HK-2 (cell line): ENCODE data around the gene LMX1A.

ENCODE experiments used
- DNase-seq: peaks from one replicate; pipeline ENCODE4 v3.0.0-alpha.2; 2018; ENCODE audit not compliant: unreplicated experiment

The LMX1A gene

DNA sequence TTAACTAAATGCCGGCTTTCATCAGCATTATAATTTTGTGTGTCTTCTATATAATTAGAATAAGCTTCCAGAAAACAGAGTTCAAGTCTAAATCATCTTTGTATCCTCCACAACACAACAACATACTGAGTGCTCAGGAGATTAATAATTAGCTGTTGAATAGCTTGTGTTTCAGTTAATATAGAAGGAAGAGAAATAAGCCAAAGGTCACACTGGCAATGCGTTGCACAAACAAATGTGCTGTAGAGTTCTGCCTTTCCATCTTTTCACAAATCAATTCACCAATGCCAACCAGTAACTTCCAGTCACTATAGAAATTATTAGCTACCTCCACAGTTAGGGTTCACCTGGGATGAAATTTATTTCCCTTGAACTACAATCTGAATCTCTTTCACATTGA is 132.0 kb downstream of the LMX1A start:
- DNase-seq: no peak

- no peak for DNase-seq
These were observed 133.9 kb downstream of the LMX1A start for GRCh38 chr1:165222580-165222979.

DNA sequence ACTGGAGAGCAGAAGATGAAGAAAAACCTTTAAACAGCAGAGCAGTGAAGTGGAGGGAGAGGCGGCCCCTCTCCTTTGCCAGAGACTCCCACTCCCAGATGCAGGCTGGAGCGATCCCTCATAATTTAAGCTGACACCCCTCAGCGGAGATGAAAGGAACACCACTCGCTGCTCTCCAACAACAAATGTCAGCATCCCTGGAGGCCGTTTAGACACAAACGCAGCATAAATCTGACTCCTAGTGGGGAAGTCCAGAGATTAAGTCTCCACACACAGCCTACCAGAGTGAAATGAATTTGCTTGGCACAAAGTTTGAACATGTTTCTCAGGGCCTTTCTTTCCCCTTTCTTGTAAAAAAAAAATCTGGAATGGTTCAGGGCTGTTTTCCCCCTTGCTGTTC is 137.8 kb downstream of the LMX1A start:
- no peak for DNase-seq

DNA sequence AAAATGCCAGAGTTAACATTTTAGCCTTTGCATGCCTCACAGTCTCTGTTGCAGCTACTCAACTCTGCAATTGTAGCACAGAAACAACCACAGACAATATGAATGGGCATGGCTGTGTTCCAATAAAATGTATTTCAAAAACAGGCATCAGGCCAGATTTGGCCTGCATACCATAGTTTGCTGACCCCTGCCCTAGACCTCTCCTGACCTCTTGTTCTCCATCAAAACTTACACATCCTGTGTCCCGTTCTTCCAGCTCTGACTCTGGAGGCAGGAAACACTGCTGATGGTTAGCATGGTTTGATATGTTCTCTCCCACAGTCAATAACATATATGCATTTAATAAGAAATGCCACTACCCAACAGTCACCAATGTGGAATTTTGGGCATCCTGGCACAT is 138.6 kb downstream of the LMX1A start:
- no peak for DNase-seq

- no peak for DNase-seq
These were observed 140.3 kb downstream of the LMX1A start for GRCh38 chr1:165216254-165216653.

DNA sequence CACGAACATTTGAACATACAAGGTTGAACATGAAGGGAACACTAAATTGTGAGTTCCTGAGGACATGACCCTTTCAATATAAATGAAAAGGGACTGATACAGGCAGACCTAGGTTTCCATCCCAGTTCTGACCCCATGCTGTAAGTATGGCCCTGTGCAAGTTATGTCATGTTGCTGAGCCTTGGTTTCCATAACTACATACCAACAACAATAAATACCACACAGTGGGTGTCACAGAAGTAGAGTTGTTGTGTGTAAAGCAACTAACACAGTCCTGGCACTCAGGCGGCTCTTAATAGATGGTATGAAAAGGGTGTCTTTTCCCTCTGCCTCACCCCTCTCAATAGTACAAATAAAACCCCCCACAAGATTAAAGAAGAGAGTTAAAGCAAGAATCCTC is 140.8 kb downstream of the LMX1A start:
- DNase-seq: no peak

DNA sequence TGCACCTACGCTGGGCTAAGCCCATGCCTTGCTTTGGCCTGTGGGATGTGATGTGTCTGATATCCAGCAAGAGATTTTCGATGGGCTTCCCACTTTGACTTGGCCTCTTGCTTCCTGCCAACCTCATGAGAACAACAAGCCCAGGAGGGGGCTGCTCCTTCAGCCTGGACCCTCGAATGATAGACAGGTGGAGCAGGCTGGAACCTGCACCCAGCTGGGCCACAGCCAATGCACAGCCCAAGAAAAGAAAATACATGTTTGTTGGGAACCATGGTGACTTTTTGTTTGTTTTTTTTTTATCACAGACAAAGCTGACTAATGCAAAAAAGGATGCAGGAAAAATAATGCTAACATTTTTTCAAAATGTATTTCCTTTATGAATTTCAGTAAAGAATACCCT is 144.3 kb downstream of the LMX1A start:
- DNase-seq: no peak

DNA sequence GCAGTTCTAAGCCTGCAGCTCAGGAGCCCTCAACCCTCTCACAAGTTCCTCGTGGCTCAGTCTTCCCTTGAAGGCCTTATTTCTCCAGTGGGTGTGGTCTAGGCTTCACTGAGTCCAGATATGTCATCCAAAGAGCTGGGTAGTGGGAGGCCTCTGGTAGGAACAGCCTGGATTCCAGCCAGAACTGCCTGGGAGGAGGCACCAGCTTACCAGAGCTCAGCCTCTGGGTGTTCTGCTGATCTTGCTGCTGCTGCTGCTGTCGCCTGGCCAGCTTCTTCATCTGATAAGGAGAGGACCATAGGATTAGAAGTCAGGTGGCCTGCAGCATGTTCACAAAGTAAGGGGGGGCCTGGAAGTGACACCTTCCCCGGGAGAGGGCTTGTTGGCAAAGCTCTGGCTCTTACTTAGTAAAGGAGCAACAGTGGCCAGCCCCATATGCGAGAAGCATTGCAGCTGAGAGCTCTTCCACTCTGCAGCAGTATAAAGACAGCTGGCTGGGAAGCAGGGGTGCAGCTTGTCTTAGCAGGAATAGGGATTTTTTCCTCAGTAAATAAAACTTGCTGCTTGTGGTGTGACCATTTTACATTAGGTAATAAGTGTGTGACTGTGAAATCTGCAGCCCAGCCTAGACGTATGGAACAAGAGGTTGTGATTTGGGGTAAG is 148.5 kb downstream of the LMX1A start:
- DNase-seq: no peak

- DNase-seq: no peak
These were observed 151.4 kb downstream of the LMX1A start for GRCh38 chr1:165205145-165205544.

DNA sequence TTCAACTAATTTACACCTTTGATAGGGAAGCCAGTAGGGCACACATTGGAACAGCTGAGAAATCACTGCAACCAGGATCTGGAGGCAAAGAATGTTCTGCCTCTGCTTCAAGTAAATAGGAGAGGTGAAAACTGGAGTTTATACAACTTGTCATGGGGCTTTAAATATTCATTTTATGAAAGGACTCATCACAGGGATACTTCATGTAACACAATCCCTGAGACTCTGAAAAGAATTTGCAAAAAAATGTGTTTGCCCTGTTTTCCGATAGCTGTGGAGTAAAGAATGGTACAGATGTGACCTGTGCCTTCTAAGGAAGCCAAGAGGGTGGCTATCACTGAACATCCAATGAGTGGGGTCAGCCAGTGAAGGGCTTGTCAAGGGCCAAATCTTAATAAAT is 152.0 kb downstream of the LMX1A start:
- DNase-seq: no peak

DNA sequence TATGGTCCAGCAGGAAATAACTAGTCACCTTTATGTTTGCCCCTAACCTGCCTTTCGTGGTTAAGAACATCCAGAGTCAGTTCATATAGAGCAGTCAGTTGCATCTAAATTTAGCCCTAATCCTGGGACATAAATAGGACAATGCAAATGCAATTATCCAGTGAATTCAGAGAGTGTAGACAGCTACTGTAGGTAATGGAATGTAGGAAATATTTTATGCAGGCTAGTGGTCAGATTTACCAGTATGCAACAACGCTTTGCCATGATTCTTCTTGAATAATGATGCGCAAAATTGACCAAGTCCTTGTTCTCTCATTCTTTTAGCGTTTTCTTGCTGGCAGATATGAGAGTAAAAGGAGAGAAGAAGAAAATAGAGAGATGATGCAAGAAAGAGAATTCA is 165.4 kb downstream of the LMX1A start:
- no peak for DNase-seq

GRCh38 chr1:165189913-165190312 is 166.6 kb downstream of the LMX1A start:
- DNase-seq: no peak

DNA sequence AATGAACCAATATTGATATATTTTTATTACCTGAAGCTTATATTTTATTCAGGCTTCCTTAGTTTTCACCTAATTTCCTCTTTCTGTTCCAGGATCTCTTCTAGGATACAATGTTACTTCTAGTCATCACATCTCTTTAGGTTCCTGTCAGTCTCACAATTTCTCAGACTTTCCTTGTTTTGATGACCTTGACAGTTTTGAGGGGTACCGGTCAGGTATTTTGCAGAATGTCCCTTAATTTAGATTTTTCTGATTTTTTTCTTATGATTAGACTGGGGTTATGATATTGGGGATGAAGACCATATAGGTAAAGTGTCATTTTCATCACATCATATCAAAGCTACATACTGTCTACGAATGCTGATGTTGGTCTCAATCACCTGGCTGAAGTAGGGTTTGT is 167.5 kb downstream of the LMX1A start:
- DNase-seq: no peak

DNA sequence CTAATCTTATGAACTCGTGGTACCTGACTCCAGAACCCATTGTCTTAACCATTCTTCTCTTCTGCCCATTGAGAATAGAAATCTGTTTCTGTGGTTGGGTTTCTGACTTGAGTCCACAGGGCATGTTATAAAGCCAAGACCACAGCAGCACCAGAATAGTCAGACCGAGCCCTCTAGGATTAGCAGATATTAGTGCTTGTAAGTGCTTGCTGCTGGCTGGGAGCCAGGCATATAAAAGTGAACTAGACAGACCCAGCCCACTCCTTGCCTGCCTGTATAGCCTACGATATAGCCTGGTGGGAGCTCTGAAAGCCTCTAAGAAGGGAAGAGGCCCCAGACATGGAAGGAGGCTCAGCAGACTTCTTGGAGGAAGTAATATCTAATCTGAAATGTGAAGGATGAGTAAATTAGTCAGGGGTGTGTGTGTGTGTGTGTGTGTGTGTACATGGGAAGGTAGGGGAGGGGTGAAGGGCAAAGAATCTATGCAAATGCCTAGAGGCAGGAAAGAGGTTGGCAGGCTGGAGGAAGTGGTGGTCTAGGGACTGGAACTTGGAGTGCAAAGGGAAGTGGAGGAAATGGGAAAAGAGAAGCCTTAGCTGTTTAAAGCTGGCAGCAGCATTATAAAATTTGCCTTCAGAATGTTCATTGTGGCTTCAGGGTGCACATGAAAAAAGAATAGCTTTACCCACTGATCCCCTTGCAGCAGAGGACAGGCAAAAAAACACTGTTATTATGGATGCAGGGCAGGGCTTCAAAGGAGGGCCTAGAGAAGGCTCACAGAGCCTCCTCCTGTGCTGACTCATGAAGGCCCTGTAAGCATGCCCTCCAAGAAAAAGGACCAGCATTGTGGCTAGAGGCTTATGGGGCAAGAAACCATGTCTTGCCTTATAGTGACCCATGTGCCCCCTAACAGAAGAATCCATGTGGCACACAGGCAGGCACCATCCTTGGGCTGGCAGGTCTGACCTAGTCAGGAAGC is 169.2 kb downstream of the LMX1A start:
- DNase-seq: no peak

- no peak for DNase-seq
These were observed 171.2 kb downstream of the LMX1A start for GRCh38 chr1:165185161-165185889.

- DNase-seq: no peak
These were observed 173.5 kb downstream of the LMX1A start for GRCh38 chr1:165182975-165183374.

GRCh38 chr1:165179306-165179705 is 177.2 kb downstream of the LMX1A start:
- no peak for DNase-seq

DNA sequence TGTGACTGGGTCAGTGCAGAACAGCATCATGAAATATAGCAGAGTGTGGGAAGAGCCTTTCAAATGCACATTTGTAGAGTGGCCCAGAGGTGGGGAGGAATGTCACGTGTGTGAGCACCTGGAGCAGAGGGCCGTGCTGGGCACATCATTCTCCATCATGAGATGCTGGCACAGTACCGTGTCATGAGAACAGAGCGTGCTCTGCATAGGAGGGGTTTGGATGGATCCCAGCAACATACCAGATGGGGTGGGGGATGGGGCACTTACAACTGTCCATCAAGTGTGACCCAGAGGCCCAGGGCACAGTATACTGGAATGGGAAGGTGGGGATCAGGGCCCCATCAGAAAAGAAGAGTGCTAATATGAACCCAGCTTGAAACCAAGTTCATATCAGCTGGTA is 182.0 kb downstream of the LMX1A start:
- no peak for DNase-seq

DNA sequence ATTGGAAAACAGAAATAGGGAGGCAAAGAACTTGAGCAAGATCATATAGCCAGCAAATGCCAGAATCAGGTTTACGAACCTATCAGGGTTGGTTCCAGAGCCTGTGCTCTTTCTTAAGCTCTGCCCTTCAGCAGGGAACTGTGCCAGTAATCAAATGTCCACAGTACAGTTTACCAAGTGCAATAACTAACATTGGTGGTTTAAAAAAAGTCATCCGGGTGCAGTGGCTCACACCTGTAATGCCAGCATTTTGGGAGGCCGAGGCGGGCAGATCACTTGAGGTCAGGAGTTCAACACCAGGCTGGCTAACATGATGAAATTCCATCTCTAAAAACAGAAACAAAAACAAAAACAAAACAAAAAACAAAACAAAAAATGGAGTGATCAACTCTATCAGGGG is 182.7 kb downstream of the LMX1A start:
- DNase-seq: no peak

DNA sequence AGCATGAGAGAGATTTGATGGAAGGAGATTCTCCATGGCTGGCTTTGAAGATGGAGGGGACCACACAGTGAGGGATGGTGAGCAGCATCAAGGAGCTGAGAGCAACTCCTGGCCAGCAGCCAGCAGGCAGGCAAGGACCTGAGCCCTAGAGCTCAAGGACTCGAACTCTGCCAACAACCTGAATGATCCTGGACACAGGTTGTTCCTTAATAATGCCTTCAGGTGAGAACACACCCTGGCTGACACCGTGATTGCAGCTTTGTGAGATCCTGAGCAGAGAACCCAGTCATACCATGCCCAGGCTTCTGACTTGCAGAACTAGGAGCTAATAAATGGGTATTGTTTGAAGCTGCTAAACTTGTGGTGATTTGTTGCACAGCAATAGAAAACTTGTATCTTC is 183.1 kb downstream of the LMX1A start:
- no peak for DNase-seq

- no peak for DNase-seq
These were observed 183.8 kb downstream of the LMX1A start for GRCh38 chr1:165172666-165173065.

DNA sequence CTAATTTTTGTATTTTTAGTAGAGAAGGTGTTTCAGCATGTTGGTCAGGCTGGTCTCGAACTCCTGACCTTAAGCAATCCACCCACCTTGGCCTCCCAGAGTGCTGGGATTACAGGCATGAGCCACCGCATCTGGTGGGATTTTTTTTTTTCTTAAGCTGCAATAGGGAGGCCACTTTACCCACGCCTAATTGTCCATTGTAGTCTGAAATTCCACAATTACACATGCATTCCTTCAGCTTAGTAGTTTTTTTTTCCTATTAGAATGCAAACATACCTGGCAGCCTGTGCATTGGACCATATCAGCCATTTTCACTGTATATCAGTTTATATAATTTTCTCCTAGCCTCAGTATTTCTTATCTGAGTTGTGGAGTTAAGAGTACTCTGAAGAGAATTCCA is 186.8 kb downstream of the LMX1A start:
- no peak for DNase-seq

DNA sequence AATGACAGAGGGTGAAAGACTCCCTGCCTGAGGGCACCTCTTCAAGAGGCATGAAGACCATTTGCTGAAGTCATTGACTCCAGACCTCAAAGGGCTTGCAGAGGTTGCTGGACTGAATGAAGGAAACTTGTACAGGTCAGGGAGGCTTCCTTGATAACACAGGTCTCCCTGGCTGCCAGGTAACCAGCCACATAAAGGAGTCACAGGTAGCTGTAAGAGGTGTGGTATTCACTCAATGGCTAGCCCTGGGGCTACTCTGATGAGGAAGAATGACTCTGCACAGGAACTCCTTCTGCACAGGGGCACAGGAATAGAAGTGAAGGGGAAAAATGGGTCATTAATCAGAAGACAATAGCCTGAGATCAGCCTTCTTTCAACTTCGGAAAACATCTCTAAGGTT is 187.5 kb downstream of the LMX1A start:
- no peak for DNase-seq
